HepG2 (cell line): Measurements from ENCODE around the gene HOXD4. TPM values are rescaled to one million over a fixed set of nuclear protein-coding genes. Genes with fewer than 3 reads are reported as not detected.

Source experiments
- ATAC-seq: fragments of 200-7000 bp; cut with Tn5 transposase; 3 replicates; pipeline ENCODE4 v1.9.1; 2020; ENCODE audit warnings: mild to moderate bottlenecking, moderate library complexity
- BruUV-seq: library from RNA; stranded (reverse); fragments of 400-500 nt; replicated peaks from 2 replicates; lab custom pipeline; 2021; lab: Mats Ljungman, UMichigan
- CTCF ChIA-PET: fragments of 300-600 bp; formaldehyde crosslinking; extraction: SDS; loops from one replicate; lab custom pipeline; 2021; ENCODE audit warnings: low total read pairs, inconsistent platforms, low intra/inter-chr PET ratio; lab: Yijun Ruan, JAX
- POLR2A ChIA-PET: fragments of 350-600 bp; sonication (Branson Sonifier 250); formaldehyde crosslinking; loops from one replicate; lab custom pipeline; 2020; ENCODE audit warnings: antibody characterized with exemption, inconsistent platforms; lab: Yijun Ruan, JAX
- DNase-seq: peaks from one replicate; pipeline ENCODE4 v3.0.0-alpha.2; 2015; ENCODE audit warnings: low spot score
- FAIRE-seq: peaks from 3 replicates; lab custom pipeline; 2011; peaks lifted over from hg19 to GRCh38; lab: Jason Lieb, UNC
- H2AFZ ChIP-seq: one replicate; pipeline ENCODE4 v1.6.1; 2011; ENCODE audit warnings: low read length, inconsistent platforms
- H3K27ac ChIP-seq: fragments of 300-600 bp; 3 replicates; pipeline ENCODE4 v1.8.0; 2011; ENCODE audit warnings: mixed run types, mild to moderate bottlenecking, mixed read lengths, low read length, inconsistent platforms; ENCODE audit not compliant: insufficient read depth; ENCODE audit errors: extremely low read length
- H3K27me3 ChIP-seq, 2 experiments: fragments of 200-600 bp in 1 of 2; 2 replicates in 1 of 2; 3 replicates in 1 of 2; pipeline versions ENCODE4 v1.6.0 to v1.8.0; 2011; ENCODE audit warnings: low read length in 2 of 2, mild to moderate bottlenecking in 2 of 2, moderate library complexity in 2 of 2, inconsistent platforms in 1 of 2; ENCODE audit not compliant: insufficient read depth in 2 of 2, control insufficient read depth in 1 of 2
- H3K36me3 ChIP-seq, 2 experiments: fragments of 200-600 bp in 1 of 2; replicated peaks in 1 of 2; 2 replicates in 1 of 2; 3 replicates in 1 of 2; pipeline versions ENCODE4 v1.5.1 to v1.8.0; 2011; ENCODE audit warnings: low read length in 2 of 2, inconsistent platforms in 1 of 2; ENCODE audit not compliant: insufficient read depth in 2 of 2, control insufficient read depth in 1 of 2
- H3K4me1 ChIP-seq: 2 replicates; pipeline ENCODE4 v1.5.1; 2012; ENCODE audit warnings: low read length, inconsistent platforms; ENCODE audit not compliant: insufficient read depth
- H3K4me2 ChIP-seq: 2 replicates; pipeline ENCODE4 v1.6.0; 2011; ENCODE audit warnings: low read depth, low read length, inconsistent platforms
- H3K4me3 ChIP-seq, 3 experiments: fragments of 200-600 bp in 1 of 3; sonication (generic), shearing (Covaris generic) in 1 of 3; replicated peaks in 1 of 3; 2 replicates each; pipeline ENCODE4 v1.5.1; 2011 to 2016; ENCODE audit warnings: low read length in 3 of 3, inconsistent platforms in 2 of 3, low read depth in 2 of 3, mild to moderate bottlenecking in 2 of 3, control low read depth in 1 of 3, mixed read lengths in 1 of 3; ENCODE audit not compliant: insufficient read depth in 1 of 3
- H3K79me2 ChIP-seq: one replicate; pipeline ENCODE4 v1.6.1; 2011; ENCODE audit warnings: low read length, inconsistent platforms; ENCODE audit not compliant: insufficient read depth
- H3K9ac ChIP-seq: 2 replicates; pipeline ENCODE4 v1.6.0; 2011; ENCODE audit warnings: mild to moderate bottlenecking, low read depth, low read length, inconsistent platforms; ENCODE audit not compliant: insufficient read depth
- H3K9me3 ChIP-seq: 2 replicates; pipeline ENCODE4 v1.5.1; 2012; ENCODE audit warnings: mild to moderate bottlenecking, low read length
- H4K20me1 ChIP-seq: 2 replicates; pipeline ENCODE4 v1.6.0; 2011; ENCODE audit warnings: inconsistent platforms, mild to moderate bottlenecking, low read length, moderate library complexity; ENCODE audit not compliant: insufficient read depth
- CERS6 ChIP-seq: sonication (generic); formaldehyde crosslinking; IDR thresholded peaks from 2 replicates; pipeline ENCODE4 v1.5.0; 2020; ENCODE audit warnings: missing genetic modification reagents
- KIAA2018 ChIP-seq: sonication (generic); formaldehyde crosslinking; IDR thresholded peaks from 2 replicates; pipeline ENCODE4 v1.5.0; 2020; ENCODE audit warnings: mild to moderate bottlenecking, missing genetic modification reagents, borderline replicate concordance
- MIER3 ChIP-seq: IDR thresholded peaks from 2 replicates; pipeline ENCODE4 v1.6.1; 2016; ENCODE audit warnings: missing compliant biosample characterization, borderline replicate concordance
- NR3C1 ChIP-seq: sonication (generic); formaldehyde crosslinking; IDR thresholded peaks from 2 replicates; pipeline ENCODE4 v1.4.0; 2020; ENCODE audit warnings: missing genetic modification reagents
- PHF21A ChIP-seq: sonication (generic); formaldehyde crosslinking; IDR thresholded peaks from 2 replicates; pipeline ENCODE4 v1.5.0; 2020; ENCODE audit warnings: mild to moderate bottlenecking, missing genetic modification reagents
- SRSF1 ChIP-seq: fragments of 200-400 bp; formaldehyde crosslinking; optimal IDR thresholded peaks from 2 replicates; pipeline ENCODE3; 2017; ENCODE audit warnings: mild to moderate bottlenecking, low read depth, low read length, moderate library complexity
- SSRP1 ChIP-seq: IDR thresholded peaks from 2 replicates; pipeline ENCODE4 v1.6.1; 2016; ENCODE audit warnings: control low read depth
- ZNF274 ChIP-seq: sonication (generic); formaldehyde crosslinking; IDR thresholded peaks from 2 replicates; pipeline ENCODE4 v1.5.1; 2020; ENCODE audit warnings: mild to moderate bottlenecking, missing genetic modification reagents
- ZNF33B ChIP-seq: sonication (generic); formaldehyde crosslinking; IDR thresholded peaks from 2 replicates; pipeline ENCODE4 v1.5.1; 2020; ENCODE audit warnings: mild to moderate bottlenecking, missing genetic modification reagents
- ZNF598 ChIP-seq: sonication (generic); formaldehyde crosslinking; IDR thresholded peaks from 2 replicates; pipeline ENCODE4 v1.5.1; 2020; ENCODE audit warnings: mild to moderate bottlenecking, missing genetic modification reagents, borderline replicate concordance
- ZNF713 ChIP-seq: sonication (generic); formaldehyde crosslinking; IDR thresholded peaks from 2 replicates; pipeline ENCODE4 v1.4.0; 2020; ENCODE audit warnings: mild to moderate bottlenecking, missing genetic modification reagents
- ZNF768 ChIP-seq: sonication (generic); formaldehyde crosslinking; IDR thresholded peaks from 2 replicates; pipeline ENCODE4 v1.4.0; 2020; ENCODE audit warnings: missing genetic modification reagents
- WGBS: methylation state at CpG from one replicate; pipeline ENCODE4 v1.1.6; 2017; ENCODE audit warnings: low lambda C conversion rate; 5-methylcytosine and 5-hydroxymethylcytosine counted together
- in situ Hi-C: cut with HindIII; loops from 2 replicates; pipeline ENCODE4 v1.10.0; 2017; ENCODE audit warnings: low pct_unique_long_range_greater_than_20kb; ENCODE audit not compliant: extremely low pct_ligation_motif_present
- intact Hi-C: fragments of 100-400 bp; cut with micrococcal nuclease; formaldehyde crosslinking; loops from one replicate; pipeline ENCODE4 v1.10.0; 2022; ENCODE audit not compliant: unreplicated experiment
- polyA plus RNA-seq, 8 experiments: library from polyadenylated mRNA; depleted of rRNA in 3 of 8; stranded (reverse) in 7 of 8; unstranded in 1 of 8; fragments of >200 nt; fragmentation: Illumina TruSeq in 4 of 8; extraction: Trizol in 4 of 8; gene quantifications; 2 replicates each; pipeline versions ENCODE4 v1.2.1 to v1.2.3, GENCODE V29; 2011 to 2016; ENCODE audit warnings: low read depth in 4 of 8, missing spikeins in 1 of 8, mixed read lengths in 1 of 8; ENCODE audit not compliant: insufficient read depth in 1 of 8
- total RNA-seq, 5 experiments: library from RNA; depleted of rRNA; stranded (reverse); fragments of >200 nt; fragmentation: Illumina TruSeq; extraction: Trizol; gene quantifications; 2 replicates each; pipeline ENCODE4 v1.2.3, GENCODE V29; 2016; ENCODE audit warnings: low read depth in 1 of 5
- TF ChIP-seq, protein P1 (sequence below): sonication (generic); formaldehyde crosslinking; IDR thresholded peaks from 2 replicates; pipeline ENCODE4 v1.8.0; 2022; ENCODE audit warnings: mild to moderate bottlenecking, missing genetic modification reagents, borderline replicate concordance

HOXD4 gene
- total and polyA plus RNA-seq, 2 of the 13 experiments (the other 11 are each of a cell fraction or from before 2014, with no cell fraction given): not detected

- Histone ChIP-seq H2AFZ (no peak overlapping the region), H4K20me1 (no peaks in the 10 kb centered on the region), H3K9me3 (no peaks in the 10 kb centered on the region), H3K4me2 (no peak overlapping the region), H3K27ac (no peak overlapping the region), H3K27me3 (peaks cover 14 to 89% of the 10 kb centered on the region in 2 experiments), H3K9ac (no peak overlapping the region), H3K79me2 (no peaks in the 10 kb centered on the region), H3K4me1 (peaks cover 35% of the 10 kb centered on the region), H3K36me3 (no peaks in the 10 kb centered on the region), H3K4me3 (no peak overlapping the region)
- BruUV-seq: no TSS peak
- intact Hi-C loops: no loop called here
- ChIA-PET CTCF (no interaction called here), POLR2A (no interaction called here)
- no peak for ATAC-seq
- FAIRE-seq: peak; percentile 44
- 54% methylated on average over 25 of the region's 26 CpGs for WGBS
- in situ Hi-C loops: no loop called here
- DNase-seq: no peak
- TF ChIP-seq PHF21A (CRISPR knock-in tag): no peak
- TF ChIP-seq SRSF1: no peak
- TF ChIP-seq KIAA2018 (CRISPR knock-in tag): no peak
- TF ChIP-seq ZNF274: no peak
- TF ChIP-seq, protein P1, sequence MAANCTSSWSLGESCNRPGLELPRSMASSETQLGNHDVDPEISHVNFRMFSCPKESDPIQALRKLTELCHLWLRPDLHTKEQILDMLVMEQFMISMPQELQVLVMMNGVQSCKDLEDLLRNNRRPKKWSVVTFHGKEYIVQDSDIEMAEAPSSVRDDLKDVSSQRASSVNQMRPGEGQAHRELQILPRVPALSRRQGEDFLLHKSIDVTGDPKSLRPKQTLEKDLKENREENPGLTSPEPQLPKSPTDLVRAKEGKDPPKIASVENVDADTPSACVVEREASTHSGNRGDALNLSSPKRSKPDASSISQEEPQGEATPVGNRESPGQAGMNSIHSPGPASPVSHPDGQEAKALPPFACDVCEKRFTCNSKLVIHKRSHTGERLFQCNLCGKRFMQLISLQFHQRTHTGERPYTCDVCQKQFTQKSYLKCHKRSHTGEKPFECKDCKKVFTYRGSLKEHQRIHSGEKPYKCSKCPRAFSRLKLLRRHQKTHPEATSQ (CRISPR knock-in tag): no peak
- TF ChIP-seq SSRP1: no peak
- no peak for TF ChIP-seq ZNF713 (CRISPR knock-in tag)
- no peak for TF ChIP-seq MIER3 (CRISPR knock-in tag)
- TF ChIP-seq ZNF598 (CRISPR knock-in tag): no peak
- no peak for TF ChIP-seq ZNF33B (CRISPR knock-in tag)
- TF ChIP-seq CERS6 (CRISPR knock-in tag): no peak
- TF ChIP-seq NR3C1 (CRISPR knock-in tag): no peak
- no peak for TF ChIP-seq ZNF768 (CRISPR knock-in tag)
Measured at GRCh38 chr2:176165370-176166050, 14.2 kb downstream of the HOXD4 start.
